PC-9 (cell line): ENCODE measurements around the gene LRRC26.

Source experiments
- CTCF ChIP-seq: fragments of 200-600 bp; sonication (generic); conservative IDR thresholded peaks from 2 replicates; pipeline ENCODE4 v1.6.1; 2017; ENCODE audit warnings: mixed run types, antibody characterized with exemption, mild to moderate bottlenecking, moderate library complexity
- EZH2 ChIP-seq: fragments of 200-600 bp; sonication (generic); IDR thresholded peaks from 2 replicates; pipeline ENCODE4 v1.8.0; 2017; ENCODE audit warnings: antibody characterized with exemption, low read depth

DNA sequence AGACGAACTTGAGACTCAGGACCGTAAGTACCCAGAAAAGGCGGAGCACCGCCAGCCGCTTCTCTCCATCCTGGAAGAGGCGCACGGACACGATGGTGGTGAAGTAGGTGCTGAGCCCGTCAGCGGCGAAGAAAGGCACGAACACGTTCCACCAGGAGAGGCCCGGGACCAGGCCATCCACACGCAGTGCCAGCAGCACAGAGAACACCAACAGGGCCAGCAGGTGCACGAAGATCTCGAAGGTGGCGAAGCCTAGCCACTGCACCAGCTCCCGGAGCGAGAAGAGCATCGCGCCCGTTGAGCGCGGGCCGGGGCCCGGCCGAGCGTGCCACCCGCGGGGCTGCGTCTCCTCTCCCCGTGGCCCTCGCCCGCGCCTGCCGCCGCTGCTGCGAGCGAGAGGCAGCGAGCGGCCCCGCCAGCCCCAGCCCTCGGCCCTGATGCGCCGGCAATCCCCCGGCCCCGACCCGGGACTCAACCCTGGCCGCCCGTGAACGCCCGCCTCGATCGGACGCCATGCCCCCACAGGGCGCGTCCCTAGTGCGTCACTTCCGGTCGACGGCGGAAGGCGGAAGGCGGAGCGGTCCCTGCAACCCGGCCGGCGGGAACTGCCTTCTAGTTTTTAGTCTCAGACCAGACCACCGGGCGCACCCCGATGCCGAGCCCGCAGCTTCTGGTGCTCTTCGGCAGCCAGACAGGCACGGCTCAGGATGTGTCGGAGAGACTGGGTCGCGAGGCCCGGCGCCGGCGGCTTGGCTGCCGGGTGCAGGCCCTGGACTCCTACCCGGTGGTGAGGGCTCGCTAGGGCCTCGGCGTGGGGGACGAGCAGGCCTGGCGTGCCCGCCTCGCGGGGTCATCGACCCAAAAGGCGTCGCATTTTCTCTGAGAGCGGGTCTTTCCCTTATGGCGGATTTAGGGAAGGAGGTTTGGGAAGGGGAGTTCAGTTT lies 35.5 kb upstream of the LRRC26 start, which contains the start of the genes NDOR1 and TMEM203:
- TF ChIP-seq EZH2 (no peak), CTCF (no peak)
